RWPE1 (cell line): Measurements from ENCODE around the gene FAM13A.

Experiments used
- CTCF ChIA-PET: fragments of 350-600 bp; sonication (Branson Sonifier 250); formaldehyde crosslinking; extraction: SDS; loops from one replicate; lab custom pipeline; 2021; lab: Yijun Ruan, JAX
- POLR2A ChIA-PET: fragments of 400-600 bp; formaldehyde crosslinking; extraction: SDS; loops from one replicate; lab custom pipeline; 2020; ENCODE audit warnings: antibody characterized with exemption; ENCODE audit not compliant: low non-redundant PET; lab: Yijun Ruan, JAX
- DNase-seq: peaks from one replicate; pipeline ENCODE4 v3.0.0; 2012; ENCODE audit warnings: low spot score
- H3K27ac ChIP-seq: fragments of 450-650 bp; 2 replicates; pipeline ENCODE4 v1.5.1; 2017
- TF ChIP-seq, protein P1 (sequence below): fragments of 450-650 bp; conservative IDR thresholded peaks from 2 replicates; pipeline ENCODE4 v1.5.1; 2017; ENCODE audit warnings: low read depth, mild to moderate bottlenecking

FAM13A gene

DNA sequence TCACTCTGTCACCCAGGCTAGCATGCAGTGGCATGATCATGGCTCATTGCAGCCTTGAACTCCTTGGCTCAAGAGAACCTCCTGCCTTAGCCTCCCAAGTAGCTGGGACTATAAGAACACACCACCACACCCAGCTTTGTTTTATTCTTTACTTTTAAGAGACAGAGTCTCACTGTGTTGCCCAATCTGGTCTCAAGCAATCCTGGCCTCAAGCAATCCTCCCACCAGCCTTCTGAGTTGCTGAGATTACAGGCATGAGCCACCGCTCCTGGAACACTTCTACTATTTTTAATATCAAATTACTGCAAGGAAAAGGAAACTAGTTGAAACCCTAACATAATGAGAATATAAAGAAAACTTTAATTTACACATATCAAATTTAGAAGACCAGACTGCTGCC is 85.4 kb downstream of the FAM13A start:
- TF ChIP-seq, protein P1, sequence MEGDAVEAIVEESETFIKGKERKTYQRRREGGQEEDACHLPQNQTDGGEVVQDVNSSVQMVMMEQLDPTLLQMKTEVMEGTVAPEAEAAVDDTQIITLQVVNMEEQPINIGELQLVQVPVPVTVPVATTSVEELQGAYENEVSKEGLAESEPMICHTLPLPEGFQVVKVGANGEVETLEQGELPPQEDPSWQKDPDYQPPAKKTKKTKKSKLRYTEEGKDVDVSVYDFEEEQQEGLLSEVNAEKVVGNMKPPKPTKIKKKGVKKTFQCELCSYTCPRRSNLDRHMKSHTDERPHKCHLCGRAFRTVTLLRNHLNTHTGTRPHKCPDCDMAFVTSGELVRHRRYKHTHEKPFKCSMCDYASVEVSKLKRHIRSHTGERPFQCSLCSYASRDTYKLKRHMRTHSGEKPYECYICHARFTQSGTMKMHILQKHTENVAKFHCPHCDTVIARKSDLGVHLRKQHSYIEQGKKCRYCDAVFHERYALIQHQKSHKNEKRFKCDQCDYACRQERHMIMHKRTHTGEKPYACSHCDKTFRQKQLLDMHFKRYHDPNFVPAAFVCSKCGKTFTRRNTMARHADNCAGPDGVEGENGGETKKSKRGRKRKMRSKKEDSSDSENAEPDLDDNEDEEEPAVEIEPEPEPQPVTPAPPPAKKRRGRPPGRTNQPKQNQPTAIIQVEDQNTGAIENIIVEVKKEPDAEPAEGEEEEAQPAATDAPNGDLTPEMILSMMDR = no peak
- no peak for DNase-seq
- H3K27ac ChIP-seq = no peak overlapping the region
- ChIA-PET CTCF (interaction anchor here (0.7 kb wide), 1 partner anchor 25 kb away, joined by 4 read pairs; no protein-coding TSS in a partner anchor), POLR2A (no interaction called here)

DNA sequence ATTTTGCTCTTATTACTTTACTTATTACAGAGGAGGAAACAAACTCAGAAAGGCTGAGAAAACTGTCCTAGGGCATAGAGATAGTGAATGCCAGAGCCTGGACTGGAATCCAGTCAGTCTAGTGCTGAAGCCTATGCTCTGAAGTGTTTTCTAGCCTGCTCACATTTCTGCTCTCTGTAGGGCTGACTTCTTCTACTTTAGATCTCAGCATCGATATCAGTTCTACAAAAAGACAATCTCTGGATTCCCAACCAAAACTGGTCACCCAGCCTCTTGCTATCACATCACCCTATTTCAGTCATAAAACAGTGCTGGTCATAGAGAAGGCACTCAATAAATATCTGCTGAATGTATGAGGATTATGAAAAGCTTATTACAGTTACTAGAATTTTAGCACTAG is 87.2 kb downstream of the FAM13A start:
- TF ChIP-seq, protein P1 = no peak
- CTCF ChIA-PET = no interaction called here
- POLR2A ChIA-PET = no interaction called here
- DNase-seq = no peak
- H3K27ac ChIP-seq = no peak overlapping the region

DNA sequence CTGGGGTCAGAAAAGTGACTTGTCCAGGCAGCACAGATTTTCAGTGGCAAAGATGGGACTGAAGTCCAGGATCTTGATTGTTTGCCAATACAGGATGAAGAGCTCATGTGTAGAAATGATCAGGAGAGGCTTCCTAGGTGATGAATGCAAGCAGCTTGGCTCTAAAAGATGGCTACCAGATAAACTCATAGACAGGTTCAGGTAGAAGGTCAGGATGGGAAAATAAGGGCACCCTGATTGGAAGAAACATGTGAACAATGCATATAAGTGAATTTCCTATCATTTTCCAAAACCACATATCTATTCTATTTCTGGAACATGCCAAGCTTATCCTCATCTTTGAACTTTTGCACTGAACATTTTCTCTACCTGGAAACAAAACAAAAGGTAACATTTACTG is 87.7 kb downstream of the FAM13A start:
- DNase-seq = no peak
- TF ChIP-seq, protein P1 = no peak
- H3K27ac ChIP-seq = no peak overlapping the region
- ChIA-PET CTCF (interaction anchor here (0.6 kb wide), 1 partner anchor 1272 kb away, joined by 3 read pairs; no protein-coding TSS in a partner anchor), POLR2A (no interaction called here)

DNA sequence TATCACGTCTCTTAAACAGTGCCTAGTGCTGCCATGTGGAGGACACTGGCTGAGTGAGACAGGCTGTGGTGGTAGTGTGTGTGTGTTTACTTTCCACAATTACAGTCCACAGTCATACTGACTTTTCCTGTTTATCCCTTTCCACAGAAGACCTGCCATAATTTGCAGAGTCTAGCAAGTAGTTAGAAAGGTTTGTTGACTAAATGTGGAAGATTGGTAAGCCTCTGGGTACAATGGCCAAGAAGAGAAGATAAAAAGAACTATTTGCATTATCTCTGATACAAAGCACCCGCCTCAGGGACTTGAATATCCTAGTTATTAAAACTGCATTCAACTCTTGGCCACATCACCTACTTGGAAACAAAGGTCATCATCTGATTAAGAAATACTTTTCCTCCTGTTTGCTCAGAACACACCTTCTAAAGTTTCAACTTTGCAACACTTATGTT is 89.1 kb downstream of the FAM13A start:
- no peak for DNase-seq
- no peak overlapping the region for H3K27ac ChIP-seq
- CTCF ChIA-PET = no interaction called here

DNA sequence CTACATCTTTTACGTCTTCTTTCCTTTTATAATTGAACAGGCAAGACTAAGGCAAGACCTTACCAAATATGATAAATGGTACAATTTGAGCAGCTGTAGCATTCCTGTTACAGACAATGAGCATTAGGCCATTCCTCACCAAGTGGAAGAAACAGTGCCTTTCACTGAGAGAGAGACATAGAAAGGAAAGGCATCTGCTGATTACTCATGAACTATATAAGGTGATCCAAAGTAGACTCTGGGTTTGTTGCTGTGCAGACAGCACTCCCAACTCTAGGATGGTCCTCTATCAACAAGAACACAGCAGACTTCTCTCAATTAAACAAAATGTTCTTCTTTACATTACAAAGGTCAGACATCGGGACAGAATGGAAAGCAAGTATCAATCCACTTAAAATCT is 91.9 kb downstream of the FAM13A start:
- peak overlapping the region; percentile 71 for H3K27ac ChIP-seq
- ChIA-PET CTCF (no interaction called here), POLR2A (no interaction called here)
- no peak for DNase-seq
- TF ChIP-seq, protein P1 = no peak

More for the DNA sequence above, 89.1 kb downstream of the FAM13A start:
- TF ChIP-seq, protein P1 = no peak
- POLR2A ChIA-PET = no interaction called here

DNA sequence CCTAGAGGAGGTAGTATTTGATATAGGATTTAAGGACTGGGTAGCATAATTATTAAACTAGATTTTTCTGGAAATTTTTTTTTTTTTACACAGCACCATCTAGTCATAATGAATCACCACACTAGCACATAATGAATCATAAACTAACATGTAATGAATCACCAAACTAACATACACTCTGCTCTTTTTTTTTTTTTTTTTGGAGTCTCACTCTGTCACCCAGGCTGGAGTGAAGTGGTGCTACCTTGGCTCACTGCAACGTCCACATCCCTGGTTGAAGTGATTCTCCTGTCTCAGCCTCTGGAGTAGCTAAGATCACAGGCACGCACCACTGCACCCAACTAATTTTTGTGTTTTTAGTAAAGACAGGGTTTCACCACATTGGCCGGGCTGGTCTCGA is 92.5 kb downstream of the FAM13A start:
- H3K27ac ChIP-seq = peak overlapping the region; percentile 71
- DNase-seq = peak; percentile 70
- ChIA-PET CTCF (no interaction called here), POLR2A (no interaction called here)
- TF ChIP-seq, protein P1 = no peak
